Adrenal gland (tissue), 12 donors: ENCODE data around the gene DOCK8. TPM values are rescaled to one million over a fixed set of nuclear protein-coding genes. Genes with fewer than 3 reads are reported as not detected.

ENCODE experiments used
- DNase-seq, 7 donors: peaks; one replicate each; pipeline ENCODE4 v3.0.0-alpha.2; 2019 to 2020
- H3K27ac ChIP-seq, 5 donors: fragments of 200-600 bp; sonication (generic) in 4 of 5; 1 replicate in 3 of 5; 2 replicates in 2 of 5; pipeline versions ENCODE4 v1.5.1 to v1.8.0; 2016 to 2020; ENCODE audit warnings: mild to moderate bottlenecking in 1 of 5
- H3K27me3 ChIP-seq: fragments of 200-600 bp; 2 replicates; pipeline ENCODE4 v1.8.0; 2021
- H3K36me3 ChIP-seq, 2 donors: fragments of 200-600 bp; replicated peaks in 1 of 2; 1 replicate in 1 of 2; 2 replicates in 1 of 2; pipeline versions ENCODE4 v1.5.1 to v1.8.0; 2018 to 2022
- H3K4me1 ChIP-seq, 2 donors: fragments of 200-600 bp; replicated peaks in 1 of 2; 1 replicate in 1 of 2; 2 replicates in 1 of 2; pipeline versions ENCODE4 v1.5.1 to v1.8.0; 2018 to 2021
- H3K4me3 ChIP-seq, 4 donors: fragments of 200-600 bp; sonication (generic) in 3 of 4; one replicate each; pipeline ENCODE4 v1.5.1; 2016 to 2018
- H3K9me3 ChIP-seq, 3 donors: fragments of 200-600 bp; sonication (generic) in 1 of 3; replicated peaks in 1 of 3; 1 replicate in 2 of 3; 2 replicates in 1 of 3; pipeline versions ENCODE4 v1.5.1 to v1.8.0; 2016 to 2021
- CTCF ChIP-seq, 6 experiments: fragments of 450-650 bp in 4 of 6; fragments of 200-600 bp in 2 of 6; sonication (generic) in 1 of 6; IDR thresholded peaks; 1 replicate in 5 of 6; 2 replicates in 1 of 6; pipeline versions ENCODE4 v1.5.1 to v1.8.0; 2016 to 2021; ENCODE audit warnings: antibody characterized with exemption in 6 of 6, mild to moderate bottlenecking in 2 of 6, moderate library complexity in 1 of 6
- POLR2A ChIP-seq, 2 donors: fragments of 450-650 bp; IDR thresholded peaks; one replicate each; pipeline ENCODE4 v1.6.1; 2017; ENCODE audit warnings: antibody characterized with exemption in 2 of 2, mild to moderate bottlenecking in 2 of 2, moderate library complexity in 1 of 2
- WGBS, 4 donors: extraction: QIAGEN DNeasy Blood & Tissue Kit in 2 of 4; methylation state at CpG; one replicate each; pipeline versions ENCODE4 v1.1.5 to v1.1.7; 2013 to 2017; 5-methylcytosine and 5-hydroxymethylcytosine counted together
- intact Hi-C, 2 donors: fragments of 100-400 bp; cut with DNase I; formaldehyde crosslinking; loops; one replicate each; pipeline versions ENCODE4 v1.14.1 to v1.15.0; 2022 to 2023
- polyA plus RNA-seq, 3 donors: library from polyadenylated mRNA; stranded (reverse); fragments of 200-250 nt in 2 of 3; fragments of 350-450 nt in 1 of 3; fragmentation: Illumina TruSeq in 1 of 3; extraction: RNeasy Lipid Tissue Mini Kit (QIAGEN cat#74804) in 1 of 3; gene quantifications; one replicate each; pipeline ENCODE4 v1.2.3, GENCODE V29; 2013 to 2014
- total RNA-seq, 9 donors: library from RNA; depleted of rRNA in 4 of 9; stranded (reverse); fragments of >200 nt in 4 of 9; fragments of 120-200 nt in 1 of 9; fragmentation: NEBNext Ultra II Directional in 1 of 9; extraction: Animal tissue kit (Norgen Biotek cat#: 25700) in 1 of 9; gene quantifications; one replicate each; pipeline versions ENCODE4 v1.1.0 to v1.2.4, GENCODE V29; 2013 to 2023
- donor health status: healthy with polysubstance abuse.
- donor health status: Bipolar disorder and iron deficiency.
- donor health status: DM: yes; HTN: yes; CAD: no.
- donor health status: DM: no; HTN: no; CAD: no.
- donor health status: DM: no; HTN: no; CAD: no.
- donor health status: DM: yes; HTN: yes; CAD: no.

DOCK8 gene
- total and polyA plus RNA-seq, 12 donors = 8.3 to 134 (median 40.5) TPM

GRCh38 chr9:343773-344172, 129.1 kb downstream of the DOCK8 start:
- DNase-seq = peak in 5 of 7 donors; percentile 25 to 54 (median 26)
- H3K27me3 ChIP-seq = no peaks in the 10 kb centered on the region
- peak overlapping the region in 1 of 5 donors; percentile 26 for H3K27ac ChIP-seq
- intact Hi-C loops = no loop called here
- H3K4me1 ChIP-seq = peaks cover 7 to 26% of the 10 kb centered on the region in 2 donors
- peaks cover 0 to 15% of the 10 kb centered on the region in 2 donors for H3K36me3 ChIP-seq
- 34 to 39% (median 37%) methylated on average over 4 of the region's 4 CpGs for WGBS, 4 donors
- H3K4me3 ChIP-seq = peak overlapping the region in 1 of 4 donors; percentile 0
- no peaks in the 10 kb centered on the region for H3K9me3 ChIP-seq
- TF ChIP-seq POLR2A (IDR thresholded peaks at IDR 0.05) (no peak), CTCF (IDR thresholded peaks at IDR 0.05) (no peak)

- Histone ChIP-seq H3K27ac (peak overlapping the region in 3 of 5 donors; percentile 34 to 74 (median 55)), H3K36me3 (peaks cover 0 to 1% of the 10 kb centered on the region in 2 donors), H3K9me3 (no peaks in the 10 kb centered on the region), H3K4me1 (peaks cover 7 to 26% of the 10 kb centered on the region in 2 donors), H3K27me3 (no peaks in the 10 kb centered on the region), H3K4me3 (no peak overlapping the region)
- DNase-seq = peak; percentile 31 to 73 (median 59)
- 32 to 52% (median 39%) methylated on average over 5 to 8 of the region's 8 CpGs for WGBS, 4 donors
- intact Hi-C loops = no loop called here
- TF ChIP-seq POLR2A (IDR thresholded peaks at IDR 0.05) = peak in 1 of 2 donors; percentile 9
- no peak for TF ChIP-seq CTCF (IDR thresholded peaks at IDR 0.05)
These were observed 131.5 kb downstream of the DOCK8 start for GRCh38 chr9:346111-346571.

GRCh38 chr9:347667-348292, 133.1 kb downstream of the DOCK8 start:
- DNase-seq = no peak
- intact Hi-C loops = no loop called here
- WGBS, 4 donors = 21 to 25% (median 23%) methylated on average over 9 of the region's 9 CpGs
- Histone ChIP-seq H3K36me3 (no peaks in the 10 kb centered on the region), H3K27me3 (no peaks in the 10 kb centered on the region), H3K4me1 (peaks cover 7 to 26% of the 10 kb centered on the region in 2 donors), H3K27ac (peak overlapping the region in 2 of 5 donors; percentile 34 to 74), H3K4me3 (no peak overlapping the region), H3K9me3 (no peaks in the 10 kb centered on the region)
- peak; percentile 84 to 99 (median 92) for TF ChIP-seq CTCF (IDR thresholded peaks at IDR 0.05)
- TF ChIP-seq POLR2A (IDR thresholded peaks at IDR 0.05) = no peak

- Histone ChIP-seq H3K4me3 (no peak overlapping the region), H3K9me3 (no peaks in the 10 kb centered on the region), H3K4me1 (peaks cover 7 to 16% of the 10 kb centered on the region in 2 donors), H3K36me3 (no peaks in the 10 kb centered on the region), H3K27me3 (no peaks in the 10 kb centered on the region), H3K27ac (no peak overlapping the region)
- WGBS, 4 donors = 61 to 66% (median 63%) methylated on average over 7 of the region's 7 CpGs
- DNase-seq = no peak
- TF ChIP-seq POLR2A (IDR thresholded peaks at IDR 0.05) (no peak), CTCF (IDR thresholded peaks at IDR 0.05) (no peak)
- intact Hi-C loops = no loop called here
These were observed 135.7 kb downstream of the DOCK8 start for GRCh38 chr9:350384-350783.
